ENCODE data around the gene TBX22. TPM values are rescaled to one million over a fixed set of nuclear protein-coding genes. Genes with fewer than 3 reads are reported as not detected.
"Not testable (repeated sequence)": the region's sequence is repeated elsewhere in the genome, so short reads cannot be mapped to it uniquely, and the experiment has no call there.

Gene TBX22
- total RNA-seq, 2 donors from 2014 or later, result 0.71 to 0.88 TPM

- DNase-seq, result peak; percentile 82
- Mint-ChIP-seq H3K4me3 (peak overlapping the region; percentile 72), H3K4me1 (peaks cover 8% of the 10 kb centered on the region), H3K36me3 (ENCODE audit: low read depth) (no peaks in the 10 kb centered on the region), H3K27me3 (ENCODE audit: insufficient read depth) (no peaks in the 10 kb centered on the region), H3K27ac (peak overlapping the region; percentile 66), H3K9me3 (peaks cover 47% of the 10 kb centered on the region)
- Histone ChIP-seq H3K27ac (ENCODE audit: low read depth, low read length) (no peak overlapping the region), H3K9ac (ENCODE audit: extremely low read depth, low read length, poor library complexity, severe bottlenecking) (peak overlapping the region; percentile 25), H3K4me1 (ENCODE audit: control insufficient read depth, insufficient read depth, low read length) (no peaks in the 10 kb centered on the region), H3K4me3 (ENCODE audit: low read length) (peak overlapping the region; percentile 80), H3K36me3 (ENCODE audit: control insufficient read depth, insufficient read depth, low read length) (no peaks in the 10 kb centered on the region), H3K9me3 (ENCODE audit: control insufficient read depth, low read length) (no peaks in the 10 kb centered on the region), H3K27me3 (ENCODE audit: control insufficient read depth, insufficient read depth, low read length, poor library complexity, severe bottlenecking) (no peaks in the 10 kb centered on the region)
- WGBS, 2 experiments (ENCODE audit: insufficient coverage in 1 of 2, insufficient read length in 1 of 2), result 2% methylated on average over 27 of the region's 35 CpGs; no CpG with 5 or more reads in 1 of the 2 experiments
- no peak for TF ChIP-seq CTCF (conservative IDR thresholded peaks at IDR 0.05)
These were observed 7.9 kb downstream of the TBX22 start for GRCh38 chrX:80022363-80023031.

GRCh38 chrX:80026116-80026515, 11.6 kb downstream of the TBX22 start:
- H3K4me1 Mint-ChIP-seq, result peaks cover 8% of the 10 kb centered on the region
- H3K9me3 Mint-ChIP-seq, result peaks cover 48% of the 10 kb centered on the region

GRCh38 chrX:80066156-80066555, 51.6 kb downstream of the TBX22 start:
- H3K9me3 ChIP-seq (ENCODE audit: control insufficient read depth, low read length), result peaks cover 14% of the 10 kb centered on the region
- WGBS, 2 experiments (ENCODE audit: insufficient coverage in 1 of 2, insufficient read length in 1 of 2), result 95% methylated on average over 6 of the region's 6 CpGs; no CpG with 5 or more reads in 1 of the 2 experiments
- H3K27ac Mint-ChIP-seq; DNase-seq; H3K27me3 ChIP-seq (ENCODE audit: control insufficient read depth, insufficient read depth, low read length, poor library complexity, severe bottlenecking); H3K9ac ChIP-seq (ENCODE audit: extremely low read depth, low read length, poor library complexity, severe bottlenecking); H3K4me3 Mint-ChIP-seq; H3K27me3 Mint-ChIP-seq (ENCODE audit: insufficient read depth); H3K36me3 ChIP-seq (ENCODE audit: control insufficient read depth, insufficient read depth, low read length); H3K4me3 ChIP-seq (ENCODE audit: low read length); H3K27ac ChIP-seq (ENCODE audit: low read depth, low read length); H3K4me1 ChIP-seq (ENCODE audit: control insufficient read depth, insufficient read depth, low read length); H3K36me3 Mint-ChIP-seq (ENCODE audit: low read depth); H3K4me1 Mint-ChIP-seq: not testable (repeated sequence)
- H3K9me3 Mint-ChIP-seq, result peaks cover 93% of the 10 kb centered on the region

More at GRCh38 chrX:80026116-80026515, 11.6 kb downstream of the TBX22 start:
- H3K4me3 ChIP-seq (ENCODE audit: low read length), result no peak overlapping the region
- H3K27ac Mint-ChIP-seq, result no peak overlapping the region
- no peaks in the 10 kb centered on the region for H3K27me3 ChIP-seq (ENCODE audit: control insufficient read depth, insufficient read depth, low read length, poor library complexity, severe bottlenecking)
- no peaks in the 10 kb centered on the region for H3K4me1 ChIP-seq (ENCODE audit: control insufficient read depth, insufficient read depth, low read length)
- no peak for TF ChIP-seq CTCF (conservative IDR thresholded peaks at IDR 0.05)
- peaks cover 4% of the 10 kb centered on the region for H3K36me3 Mint-ChIP-seq (ENCODE audit: low read depth)
- H3K27me3 Mint-ChIP-seq (ENCODE audit: insufficient read depth), result no peaks in the 10 kb centered on the region
- H3K4me3 Mint-ChIP-seq, result no peak overlapping the region
- no peaks in the 10 kb centered on the region for H3K9me3 ChIP-seq (ENCODE audit: control insufficient read depth, low read length)
- H3K27ac ChIP-seq (ENCODE audit: low read depth, low read length), result no peak overlapping the region
- H3K36me3 ChIP-seq (ENCODE audit: control insufficient read depth, insufficient read depth, low read length), result no peaks in the 10 kb centered on the region
- 92% methylated on average over 2 of the region's 3 CpGs; no CpG with 5 or more reads in 1 of the 2 experiments for WGBS, 2 experiments (ENCODE audit: insufficient coverage in 1 of 2, insufficient read length in 1 of 2)
- no peak for DNase-seq
- no peak overlapping the region for H3K9ac ChIP-seq (ENCODE audit: extremely low read depth, low read length, poor library complexity, severe bottlenecking)

GRCh38 chrX:80075625-80076024, 61.1 kb downstream of the TBX22 start:
- DNase-seq; H3K4me1 Mint-ChIP-seq; H3K27ac ChIP-seq (ENCODE audit: low read depth, low read length); H3K36me3 Mint-ChIP-seq (ENCODE audit: low read depth); H3K4me3 ChIP-seq (ENCODE audit: low read length); H3K9ac ChIP-seq (ENCODE audit: extremely low read depth, low read length, poor library complexity, severe bottlenecking); H3K27me3 ChIP-seq (ENCODE audit: control insufficient read depth, insufficient read depth, low read length, poor library complexity, severe bottlenecking); H3K27me3 Mint-ChIP-seq (ENCODE audit: insufficient read depth); H3K36me3 ChIP-seq (ENCODE audit: control insufficient read depth, insufficient read depth, low read length); H3K9me3 ChIP-seq (ENCODE audit: control insufficient read depth, low read length); H3K4me1 ChIP-seq (ENCODE audit: control insufficient read depth, insufficient read depth, low read length); H3K27ac Mint-ChIP-seq; H3K4me3 Mint-ChIP-seq: not testable (repeated sequence)
- H3K9me3 Mint-ChIP-seq, result peaks cover 84% of the 10 kb centered on the region
- WGBS, 2 experiments (ENCODE audit: insufficient coverage in 1 of 2, insufficient read length in 1 of 2), result 86% methylated on average over 1 of the region's 1 CpG; no CpG with 5 or more reads in 1 of the 2 experiments

All from endodermal cell (in vitro differentiated cells).